HL-60 (cell line): ENCODE data around the gene CMTM1.

Experiments
- DNase-seq, 2 experiments: peaks; one replicate each; pipeline ENCODE4 v3.0.0-alpha.2; 2010 to 2020; ENCODE audit warnings: low read depth in 1 of 2, low spot score in 1 of 2
- H3K27ac ChIP-seq: fragments of 250-450 bp; sonication (Bioruptor Pico); replicated peaks from 2 replicates; pipeline ENCODE4 v1.5.1; 2020; ENCODE audit warnings: mild to moderate bottlenecking, moderate library complexity
- H3K27me3 ChIP-seq: fragments of 250-450 bp; sonication (Bioruptor Pico); 2 replicates; pipeline ENCODE4 v1.5.1; 2021; ENCODE audit warnings: mild to moderate bottlenecking, moderate library complexity; ENCODE audit not compliant: insufficient read depth, poor library complexity, severe bottlenecking
- H3K4me3 ChIP-seq: replicated peaks from 2 replicates; pipeline ENCODE4 v1.5.1; 2011; ENCODE audit warnings: mild to moderate bottlenecking, control low read depth, low read length; ENCODE audit not compliant: insufficient read depth
- GABPA ChIP-seq: IDR thresholded peaks from 2 replicates; pipeline ENCODE4 v1.6.1; 2012; ENCODE audit warnings: low read depth
- POLR2AphosphoS5 ChIP-seq: IDR thresholded peaks from 2 replicates; pipeline ENCODE4 v1.6.1; 2012; ENCODE audit warnings: low read depth
- SPI1 ChIP-seq: IDR thresholded peaks from 2 replicates; pipeline ENCODE4 v1.6.1; 2012; ENCODE audit warnings: low read depth, mild to moderate bottlenecking, borderline replicate concordance
- TF ChIP-seq, protein P1 (sequence below): IDR thresholded peaks from one replicate; pipeline ENCODE4 v1.5.1; 2011; ENCODE audit warnings: low read length, control low read depth, inconsistent platforms; ENCODE audit not compliant: insufficient read depth
- TF ChIP-seq, protein P2 (sequence below): IDR thresholded peaks from 2 replicates; pipeline ENCODE4 v1.6.1; 2012; ENCODE audit warnings: low read depth; ENCODE audit not compliant: insufficient replicate concordance

The CMTM1 gene

DNA sequence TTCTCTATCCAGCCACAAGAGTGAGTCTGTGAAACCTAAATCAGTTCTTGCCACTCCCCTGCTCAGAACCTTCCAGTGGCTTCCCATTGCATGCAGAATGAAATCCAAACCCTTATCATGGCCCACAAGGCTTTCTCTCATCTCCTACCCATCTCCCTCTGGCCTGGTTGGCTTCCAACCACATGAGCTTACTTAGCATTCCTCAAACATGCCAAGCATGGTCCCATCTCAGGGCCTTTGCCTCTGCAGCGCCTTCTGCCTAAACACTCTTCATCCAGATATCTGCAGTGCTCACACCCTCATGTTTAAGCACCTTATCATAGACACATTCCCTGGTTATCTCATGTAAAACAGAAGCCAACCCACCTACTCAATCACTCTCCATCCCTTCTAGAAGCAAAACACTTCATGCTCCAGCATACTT lies 31.9 kb upstream of the CMTM1 start:
- Histone ChIP-seq H3K27ac (no peak overlapping the region), H3K27me3 (no peaks in the 10 kb centered on the region), H3K4me3 (no peak overlapping the region)
- no peak for TF ChIP-seq SPI1
- TF ChIP-seq, protein P1, sequence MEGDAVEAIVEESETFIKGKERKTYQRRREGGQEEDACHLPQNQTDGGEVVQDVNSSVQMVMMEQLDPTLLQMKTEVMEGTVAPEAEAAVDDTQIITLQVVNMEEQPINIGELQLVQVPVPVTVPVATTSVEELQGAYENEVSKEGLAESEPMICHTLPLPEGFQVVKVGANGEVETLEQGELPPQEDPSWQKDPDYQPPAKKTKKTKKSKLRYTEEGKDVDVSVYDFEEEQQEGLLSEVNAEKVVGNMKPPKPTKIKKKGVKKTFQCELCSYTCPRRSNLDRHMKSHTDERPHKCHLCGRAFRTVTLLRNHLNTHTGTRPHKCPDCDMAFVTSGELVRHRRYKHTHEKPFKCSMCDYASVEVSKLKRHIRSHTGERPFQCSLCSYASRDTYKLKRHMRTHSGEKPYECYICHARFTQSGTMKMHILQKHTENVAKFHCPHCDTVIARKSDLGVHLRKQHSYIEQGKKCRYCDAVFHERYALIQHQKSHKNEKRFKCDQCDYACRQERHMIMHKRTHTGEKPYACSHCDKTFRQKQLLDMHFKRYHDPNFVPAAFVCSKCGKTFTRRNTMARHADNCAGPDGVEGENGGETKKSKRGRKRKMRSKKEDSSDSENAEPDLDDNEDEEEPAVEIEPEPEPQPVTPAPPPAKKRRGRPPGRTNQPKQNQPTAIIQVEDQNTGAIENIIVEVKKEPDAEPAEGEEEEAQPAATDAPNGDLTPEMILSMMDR: no peak
- TF ChIP-seq, protein P2, sequence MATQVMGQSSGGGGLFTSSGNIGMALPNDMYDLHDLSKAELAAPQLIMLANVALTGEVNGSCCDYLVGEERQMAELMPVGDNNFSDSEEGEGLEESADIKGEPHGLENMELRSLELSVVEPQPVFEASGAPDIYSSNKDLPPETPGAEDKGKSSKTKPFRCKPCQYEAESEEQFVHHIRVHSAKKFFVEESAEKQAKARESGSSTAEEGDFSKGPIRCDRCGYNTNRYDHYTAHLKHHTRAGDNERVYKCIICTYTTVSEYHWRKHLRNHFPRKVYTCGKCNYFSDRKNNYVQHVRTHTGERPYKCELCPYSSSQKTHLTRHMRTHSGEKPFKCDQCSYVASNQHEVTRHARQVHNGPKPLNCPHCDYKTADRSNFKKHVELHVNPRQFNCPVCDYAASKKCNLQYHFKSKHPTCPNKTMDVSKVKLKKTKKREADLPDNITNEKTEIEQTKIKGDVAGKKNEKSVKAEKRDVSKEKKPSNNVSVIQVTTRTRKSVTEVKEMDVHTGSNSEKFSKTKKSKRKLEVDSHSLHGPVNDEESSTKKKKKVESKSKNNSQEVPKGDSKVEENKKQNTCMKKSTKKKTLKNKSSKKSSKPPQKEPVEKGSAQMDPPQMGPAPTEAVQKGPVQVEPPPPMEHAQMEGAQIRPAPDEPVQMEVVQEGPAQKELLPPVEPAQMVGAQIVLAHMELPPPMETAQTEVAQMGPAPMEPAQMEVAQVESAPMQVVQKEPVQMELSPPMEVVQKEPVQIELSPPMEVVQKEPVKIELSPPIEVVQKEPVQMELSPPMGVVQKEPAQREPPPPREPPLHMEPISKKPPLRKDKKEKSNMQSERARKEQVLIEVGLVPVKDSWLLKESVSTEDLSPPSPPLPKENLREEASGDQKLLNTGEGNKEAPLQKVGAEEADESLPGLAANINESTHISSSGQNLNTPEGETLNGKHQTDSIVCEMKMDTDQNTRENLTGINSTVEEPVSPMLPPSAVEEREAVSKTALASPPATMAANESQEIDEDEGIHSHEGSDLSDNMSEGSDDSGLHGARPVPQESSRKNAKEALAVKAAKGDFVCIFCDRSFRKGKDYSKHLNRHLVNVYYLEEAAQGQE: no peak
- TF ChIP-seq POLR2AphosphoS5: no peak
- no peak for TF ChIP-seq GABPA
- no peak for DNase-seq

DNA sequence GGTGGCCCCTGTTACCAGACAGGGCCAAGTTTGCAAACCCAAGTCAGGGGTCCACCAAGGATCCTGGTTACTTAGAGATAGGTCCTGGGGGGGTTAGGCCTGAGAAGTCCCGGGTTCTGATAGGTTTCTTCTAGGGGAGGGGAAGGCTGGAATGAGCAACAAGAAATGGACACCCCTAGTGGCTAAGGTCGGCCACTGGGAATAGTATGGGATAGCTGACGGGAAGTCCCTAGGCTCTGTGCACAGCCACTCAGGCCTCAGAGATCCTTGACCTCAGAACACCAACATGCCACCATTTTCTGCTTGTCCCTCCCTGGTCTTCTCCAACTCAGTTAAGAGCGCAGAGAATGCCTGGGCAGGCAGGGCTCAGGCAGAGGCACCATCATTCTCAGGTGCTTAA lies 29.7 kb upstream of the CMTM1 start:
- no peak for DNase-seq
- H3K4me3 ChIP-seq: no peak overlapping the region
- TF ChIP-seq, protein P2: no peak
- TF ChIP-seq POLR2AphosphoS5 (no peak), SPI1 (no peak), GABPA (no peak)
- TF ChIP-seq, protein P1: no peak
- H3K27ac ChIP-seq: no peak overlapping the region
- no peaks in the 10 kb centered on the region for H3K27me3 ChIP-seq

DNA sequence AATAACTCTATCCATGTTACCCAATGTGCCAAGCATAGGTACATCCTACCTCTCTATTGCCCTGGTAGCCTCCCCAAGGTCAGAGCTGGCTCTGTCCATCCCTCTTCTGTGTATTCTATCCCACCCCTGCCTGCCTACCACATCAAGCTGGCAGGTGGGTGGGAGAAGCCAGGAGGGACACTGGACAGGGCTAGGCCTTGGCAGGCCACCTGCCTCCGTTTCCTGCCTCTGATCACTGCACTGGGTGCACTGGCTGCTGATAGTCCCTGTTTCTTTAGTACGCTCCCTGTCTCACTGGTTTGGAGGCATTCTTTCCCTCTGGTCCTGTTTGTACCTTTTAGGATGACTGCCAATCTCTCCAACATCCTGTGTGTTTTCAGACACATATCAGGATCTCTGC lies 29.0 kb upstream of the CMTM1 start:
- no peak overlapping the region for H3K27ac ChIP-seq
- H3K4me3 ChIP-seq: no peak overlapping the region
- H3K27me3 ChIP-seq: no peaks in the 10 kb centered on the region
- no peak for DNase-seq
- no peak for TF ChIP-seq SPI1
- TF ChIP-seq, protein P2: no peak
- TF ChIP-seq, protein P1: no peak
- no peak for TF ChIP-seq POLR2AphosphoS5
- TF ChIP-seq GABPA: no peak
